GM23338 (cell line): ENCODE measurements around the gene CLC.

ENCODE experiments used
- EZH2phosphoT487 ChIP-seq: fragments of 200-600 bp; sonication (generic); IDR thresholded peaks from one replicate; pipeline ENCODE4 v1.8.1; 2018; ENCODE audit warnings: antibody characterized with exemption; ENCODE audit not compliant: unreplicated experiment
- JUNB ChIP-seq: IDR thresholded peaks from one replicate; pipeline ENCODE4 v1.6.1; 2016; ENCODE audit warnings: antibody characterized with exemption; ENCODE audit not compliant: unreplicated experiment
- NANOG ChIP-seq: IDR thresholded peaks from 2 replicates; pipeline ENCODE4 v1.6.1; 2016; ENCODE audit warnings: antibody characterized with exemption, borderline replicate concordance
- POLR2AphosphoS5 ChIP-seq: IDR thresholded peaks from 2 replicates; pipeline ENCODE4 v1.6.1; 2016; ENCODE audit warnings: antibody characterized with exemption, low read depth
- TF ChIP-seq, protein P1 (sequence below): IDR thresholded peaks from one replicate; pipeline ENCODE4 v1.6.1; 2018; ENCODE audit warnings: antibody characterized with exemption; ENCODE audit not compliant: unreplicated experiment
- TF ChIP-seq, protein P2 (sequence below), 2 experiments: fragments of 200-600 bp in 1 of 2; sonication (generic) in 1 of 2; conservative IDR thresholded peaks; 2 replicates each; pipeline versions ENCODE4 v1.5.1 to v1.6.1; 2016 to 2017; ENCODE audit warnings: antibody characterized with exemption in 2 of 2, low read depth in 2 of 2, mild to moderate bottlenecking in 2 of 2, moderate library complexity in 1 of 2

DNA sequence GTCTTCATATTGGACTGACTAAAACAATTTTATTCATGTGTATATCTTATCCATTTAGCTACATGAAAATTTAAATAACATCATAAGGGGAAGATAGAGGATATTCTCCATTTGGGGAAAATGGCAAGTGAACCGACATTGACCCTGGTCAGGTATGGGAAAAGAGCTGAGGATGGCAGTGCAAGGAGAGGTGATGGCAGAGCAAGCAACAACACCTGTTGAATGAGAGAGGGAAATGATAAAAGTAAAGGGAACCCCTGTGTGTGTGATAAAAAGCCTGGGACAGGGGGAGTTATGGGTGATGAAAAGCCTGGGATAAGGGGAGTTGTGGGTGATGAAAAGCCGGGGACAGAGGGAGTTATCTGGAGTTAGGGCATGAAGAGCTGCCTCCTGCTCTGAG lies 4.0 kb downstream of the CLC start:
- TF ChIP-seq, protein P1, sequence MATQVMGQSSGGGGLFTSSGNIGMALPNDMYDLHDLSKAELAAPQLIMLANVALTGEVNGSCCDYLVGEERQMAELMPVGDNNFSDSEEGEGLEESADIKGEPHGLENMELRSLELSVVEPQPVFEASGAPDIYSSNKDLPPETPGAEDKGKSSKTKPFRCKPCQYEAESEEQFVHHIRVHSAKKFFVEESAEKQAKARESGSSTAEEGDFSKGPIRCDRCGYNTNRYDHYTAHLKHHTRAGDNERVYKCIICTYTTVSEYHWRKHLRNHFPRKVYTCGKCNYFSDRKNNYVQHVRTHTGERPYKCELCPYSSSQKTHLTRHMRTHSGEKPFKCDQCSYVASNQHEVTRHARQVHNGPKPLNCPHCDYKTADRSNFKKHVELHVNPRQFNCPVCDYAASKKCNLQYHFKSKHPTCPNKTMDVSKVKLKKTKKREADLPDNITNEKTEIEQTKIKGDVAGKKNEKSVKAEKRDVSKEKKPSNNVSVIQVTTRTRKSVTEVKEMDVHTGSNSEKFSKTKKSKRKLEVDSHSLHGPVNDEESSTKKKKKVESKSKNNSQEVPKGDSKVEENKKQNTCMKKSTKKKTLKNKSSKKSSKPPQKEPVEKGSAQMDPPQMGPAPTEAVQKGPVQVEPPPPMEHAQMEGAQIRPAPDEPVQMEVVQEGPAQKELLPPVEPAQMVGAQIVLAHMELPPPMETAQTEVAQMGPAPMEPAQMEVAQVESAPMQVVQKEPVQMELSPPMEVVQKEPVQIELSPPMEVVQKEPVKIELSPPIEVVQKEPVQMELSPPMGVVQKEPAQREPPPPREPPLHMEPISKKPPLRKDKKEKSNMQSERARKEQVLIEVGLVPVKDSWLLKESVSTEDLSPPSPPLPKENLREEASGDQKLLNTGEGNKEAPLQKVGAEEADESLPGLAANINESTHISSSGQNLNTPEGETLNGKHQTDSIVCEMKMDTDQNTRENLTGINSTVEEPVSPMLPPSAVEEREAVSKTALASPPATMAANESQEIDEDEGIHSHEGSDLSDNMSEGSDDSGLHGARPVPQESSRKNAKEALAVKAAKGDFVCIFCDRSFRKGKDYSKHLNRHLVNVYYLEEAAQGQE, result no peak
- TF ChIP-seq, protein P2, sequence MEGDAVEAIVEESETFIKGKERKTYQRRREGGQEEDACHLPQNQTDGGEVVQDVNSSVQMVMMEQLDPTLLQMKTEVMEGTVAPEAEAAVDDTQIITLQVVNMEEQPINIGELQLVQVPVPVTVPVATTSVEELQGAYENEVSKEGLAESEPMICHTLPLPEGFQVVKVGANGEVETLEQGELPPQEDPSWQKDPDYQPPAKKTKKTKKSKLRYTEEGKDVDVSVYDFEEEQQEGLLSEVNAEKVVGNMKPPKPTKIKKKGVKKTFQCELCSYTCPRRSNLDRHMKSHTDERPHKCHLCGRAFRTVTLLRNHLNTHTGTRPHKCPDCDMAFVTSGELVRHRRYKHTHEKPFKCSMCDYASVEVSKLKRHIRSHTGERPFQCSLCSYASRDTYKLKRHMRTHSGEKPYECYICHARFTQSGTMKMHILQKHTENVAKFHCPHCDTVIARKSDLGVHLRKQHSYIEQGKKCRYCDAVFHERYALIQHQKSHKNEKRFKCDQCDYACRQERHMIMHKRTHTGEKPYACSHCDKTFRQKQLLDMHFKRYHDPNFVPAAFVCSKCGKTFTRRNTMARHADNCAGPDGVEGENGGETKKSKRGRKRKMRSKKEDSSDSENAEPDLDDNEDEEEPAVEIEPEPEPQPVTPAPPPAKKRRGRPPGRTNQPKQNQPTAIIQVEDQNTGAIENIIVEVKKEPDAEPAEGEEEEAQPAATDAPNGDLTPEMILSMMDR (conservative IDR thresholded peaks at IDR 0.05; ENCODE audit: low read depth in 2 of 2), result no peak
- no peak for TF ChIP-seq JUNB
- no peak for TF ChIP-seq EZH2phosphoT487
- TF ChIP-seq NANOG, result no peak
- no peak for TF ChIP-seq POLR2AphosphoS5
